ENCODE measurements around the gene ZFAND2B. TPM values are rescaled to one million over a fixed set of nuclear protein-coding genes. Genes with fewer than 3 reads are reported as not detected.

Gene ZFAND2B, protein sequence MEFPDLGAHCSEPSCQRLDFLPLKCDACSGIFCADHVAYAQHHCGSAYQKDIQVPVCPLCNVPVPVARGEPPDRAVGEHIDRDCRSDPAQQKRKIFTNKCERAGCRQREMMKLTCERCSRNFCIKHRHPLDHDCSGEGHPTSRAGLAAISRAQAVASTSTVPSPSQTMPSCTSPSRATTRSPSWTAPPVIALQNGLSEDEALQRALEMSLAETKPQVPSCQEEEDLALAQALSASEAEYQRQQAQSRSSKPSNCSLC
- 10 to 100 TPM; 31.9 to 34.4 TPM for total RNA-seq

DNA sequence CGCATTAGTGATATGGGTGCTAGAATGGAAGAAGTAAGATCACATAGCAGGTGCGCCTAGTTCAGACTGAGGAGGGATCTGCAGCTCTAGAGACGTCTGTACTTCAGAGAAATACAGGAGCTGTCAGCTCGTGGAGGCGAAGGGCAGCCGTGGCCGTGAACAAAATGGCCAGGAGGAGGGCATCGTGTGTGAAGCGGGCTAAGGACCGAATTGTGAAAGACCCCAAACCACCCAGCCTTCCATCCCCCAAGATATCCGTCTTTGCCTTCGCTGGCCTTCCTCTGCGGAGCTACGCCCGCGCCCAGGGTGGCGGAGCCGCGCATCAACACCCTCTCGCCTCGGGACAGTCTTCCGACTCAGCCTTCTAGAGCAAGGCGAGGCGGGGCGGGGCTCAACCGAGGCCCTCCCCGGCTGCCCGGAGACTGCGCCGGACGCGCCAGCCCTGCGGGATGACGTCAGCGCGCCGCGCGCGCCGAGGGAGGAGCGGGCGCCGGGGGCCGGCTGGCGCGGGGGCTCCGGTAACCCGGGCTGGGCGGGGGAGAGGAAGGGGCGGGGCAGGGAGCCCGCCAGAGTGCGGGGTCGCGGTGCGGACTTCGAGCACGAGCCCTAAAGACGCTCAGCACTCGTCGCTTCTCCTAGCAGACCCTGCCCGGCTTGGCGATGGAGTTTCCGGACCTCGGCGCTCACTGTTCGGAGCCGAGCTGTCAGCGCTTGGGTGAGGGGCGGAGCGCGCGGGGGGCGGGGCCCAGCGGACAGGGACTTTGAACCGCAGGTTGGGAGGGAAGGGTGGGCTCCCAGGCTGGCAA, at the start of gene ZFAND2B:
TSS of gene ZFAND2B (plus strand) at position 455 of the 806 bp plus-strand sequence. CDS start at position 661, 206 bp downstream.
- POLR2A ChIA-PET: interaction anchor here (0.7 to 2.6 kb wide), 13 partner anchors 11 to 88 kb away, joined by 3 to 26 read pairs (median 4); partner anchors contain the start of genes ANKZF1, ATG9A, CNPPD1 and GLB1L
- Mint-ChIP-seq H3K27ac (peak within 1 kb of the TSS; percentile 99), H3K27me3 (no peaks in the 10 kb centered on the region), H3K9me3 (peaks cover 5% of the 10 kb centered on the region), H3K36me3 (peaks cover 3% of the 10 kb centered on the region), H3K4me3 (peak within 1 kb of the TSS; percentile 94), H3K4me1 (ENCODE audit: low read depth) (peaks cover 32% of the 10 kb centered on the region)
- intact Hi-C loops (cut with micrococcal nuclease): loop anchor here (1.0 kb wide), 8 partner anchors 12 to 547 kb away; partner anchors contain the start of genes ABCB6, ANKZF1, ATG9A and BCS1L
- CTCF ChIA-PET: interaction anchor here (0.7 to 3.5 kb wide), 16 partner anchors 11 to 226 kb away, joined by 3 to 22 read pairs (median 5); partner anchors contain the start of genes ANKZF1, ATG9A, CNPPD1 and GLB1L
- peak; percentile 95 for DNase-seq

- no peaks in the 10 kb centered on the region for H3K9me3 Mint-ChIP-seq
- CTCF ChIA-PET: interaction anchor here (0.7 to 5.4 kb wide), 14 partner anchors 9 to 230 kb away, joined by 3 to 136 read pairs (median 4); partner anchors contain the start of genes CNPPD1 and DNPEP
- H3K4me3 Mint-ChIP-seq: no peak overlapping the region
- H3K36me3 Mint-ChIP-seq: peaks cover 12% of the 10 kb centered on the region
- H3K27me3 Mint-ChIP-seq: no peaks in the 10 kb centered on the region
- intact Hi-C loops (cut with micrococcal nuclease): loop anchor here (5.0 kb wide), 1 partner anchor 40 kb away; no protein-coding TSS in a partner anchor
- H3K27ac Mint-ChIP-seq: no peak overlapping the region
- H3K4me1 Mint-ChIP-seq (ENCODE audit: low read depth): peaks cover 14% of the 10 kb centered on the region
- POLR2A ChIA-PET: interaction anchor here (0.7 to 1.4 kb wide), 2 partner anchors 98 to 208 kb away, joined by 3 to 4 read pairs; no protein-coding TSS in a partner anchor
- no peak for DNase-seq
Measured at GRCh38 chr2:219157396-219157795, 49.2 kb upstream of the ZFAND2B start.

GRCh38 chr2:219158025-219158424, 48.6 kb upstream of the ZFAND2B start:
- Mint-ChIP-seq H3K27me3 (no peaks in the 10 kb centered on the region), H3K27ac (no peak overlapping the region), H3K36me3 (peaks cover 12% of the 10 kb centered on the region), H3K4me1 (ENCODE audit: low read depth) (peaks cover 14% of the 10 kb centered on the region), H3K4me3 (no peak overlapping the region), H3K9me3 (no peaks in the 10 kb centered on the region)
- no peak for DNase-seq
- CTCF ChIA-PET: interaction anchor here (1.0 to 5.4 kb wide), 11 partner anchors 14 to 193 kb away, joined by 3 to 136 read pairs (median 14); partner anchors contain the start of gene CNPPD1
- POLR2A ChIA-PET: interaction anchor here (1.4 kb wide), 1 partner anchor 97 kb away, joined by 6 read pairs; no protein-coding TSS in a partner anchor
- intact Hi-C loops (cut with micrococcal nuclease): loop anchor here (5.0 kb wide), 1 partner anchor 41 kb away; no protein-coding TSS in a partner anchor

GRCh38 chr2:219158586-219158985, 48.0 kb upstream of the ZFAND2B start:
- Mint-ChIP-seq H3K9me3 (no peaks in the 10 kb centered on the region), H3K27me3 (no peaks in the 10 kb centered on the region), H3K4me3 (no peak overlapping the region), H3K36me3 (peaks cover 9% of the 10 kb centered on the region), H3K27ac (no peak overlapping the region), H3K4me1 (ENCODE audit: low read depth) (peaks cover 14% of the 10 kb centered on the region)
- ChIA-PET CTCF (interaction anchor here (1.0 to 5.4 kb wide), 21 partner anchors 13 to 282 kb away, joined by 3 to 136 read pairs (median 6); partner anchors contain the start of genes ANKZF1, ATG9A, CNPPD1 and IHH), POLR2A (interaction anchor here (1.4 to 2.0 kb wide), 2 partner anchors 96 to 137 kb away, joined by 5 to 6 read pairs; no protein-coding TSS in a partner anchor)
- no peak for DNase-seq
- intact Hi-C loops (cut with micrococcal nuclease): loop anchor here (5.0 kb wide), 1 partner anchor 41 kb away; no protein-coding TSS in a partner anchor

- peaks cover 6% of the 10 kb centered on the region for H3K36me3 Mint-ChIP-seq
- no peaks in the 10 kb centered on the region for H3K9me3 Mint-ChIP-seq
- ChIA-PET CTCF (interaction anchor here (0.7 to 5.4 kb wide), 28 partner anchors 12 to 283 kb away, joined by 3 to 136 read pairs (median 5); partner anchors contain the start of genes ANKZF1, ATG9A, CNPPD1 and IHH), POLR2A (interaction anchor here (1.0 to 2.0 kb wide), 4 partner anchors 17 to 136 kb away, joined by 3 to 5 read pairs (median 4); partner anchors contain the start of genes CNPPD1 and ZFAND2B)
- H3K27ac Mint-ChIP-seq: peak overlapping the region; percentile 92
- no peaks in the 10 kb centered on the region for H3K27me3 Mint-ChIP-seq
- intact Hi-C loops (cut with micrococcal nuclease): loop anchor here (1.0 to 5.0 kb wide), 10 partner anchors 18 to 229 kb away; partner anchors contain the start of genes DNAJB2, GLB1L, STK16 and TUBA4A
- no peak for DNase-seq
- peak overlapping the region; percentile 87 for H3K4me3 Mint-ChIP-seq
- peaks cover 14% of the 10 kb centered on the region for H3K4me1 Mint-ChIP-seq (ENCODE audit: low read depth)
Measured at GRCh38 chr2:219159771-219160185, 46.8 kb upstream of the ZFAND2B start.

GRCh38 chr2:219160186-219161017, 46.2 kb upstream of the ZFAND2B start, which contains the start of gene NHEJ1:
Gene NHEJ1, minus strand, starts transcription at chr2:219160815. Its CDS starts 2,453 bp downstream, at chr2:219158362.
- peak within 1 kb of the TSS; percentile 87 for H3K4me3 Mint-ChIP-seq
- no peaks in the 10 kb centered on the region for H3K9me3 Mint-ChIP-seq
- no peaks in the 10 kb centered on the region for H3K27me3 Mint-ChIP-seq
- ChIA-PET CTCF (interaction anchor here (1.1 to 5.4 kb wide), 20 partner anchors 11 to 284 kb away, joined by 3 to 136 read pairs (median 6); partner anchors contain the start of genes ANKZF1, ATG9A, CNPPD1 and TUBA4A), POLR2A (interaction anchor here (1.0 to 2.0 kb wide), 4 partner anchors 16 to 135 kb away, joined by 3 to 5 read pairs (median 4); partner anchors contain the start of genes CNPPD1 and ZFAND2B)
- H3K36me3 Mint-ChIP-seq: peaks cover 6% of the 10 kb centered on the region
- DNase-seq: peak; percentile 96
- intact Hi-C loops (cut with micrococcal nuclease): loop anchor here (1.0 kb wide), 9 partner anchors 17 to 228 kb away; partner anchors contain the start of genes DNAJB2, GLB1L, STK16 and TUBA4A
- H3K27ac Mint-ChIP-seq: peak within 1 kb of the TSS; percentile 92
- H3K4me1 Mint-ChIP-seq (ENCODE audit: low read depth): peaks cover 14% of the 10 kb centered on the region

DNA sequence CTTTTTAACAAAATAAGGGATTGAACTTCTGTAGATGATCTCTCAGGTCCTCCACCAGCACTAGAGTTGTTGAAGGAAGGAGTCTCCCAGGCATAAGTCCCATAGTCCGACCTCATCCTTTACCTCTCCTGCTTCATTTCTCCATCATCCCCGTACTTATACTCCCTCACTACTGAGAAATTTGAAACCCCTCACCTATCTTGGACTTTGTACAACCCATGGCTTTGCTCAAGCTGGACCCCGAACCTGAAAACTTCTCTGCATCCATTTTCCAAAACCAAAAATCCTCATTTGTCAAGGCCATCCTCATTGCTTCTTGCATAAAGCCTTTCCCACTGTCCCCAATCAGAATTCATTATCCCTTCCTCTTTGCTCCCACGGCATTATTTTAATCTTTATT, 45.5 kb upstream of the ZFAND2B start:
- no peak for DNase-seq
- Mint-ChIP-seq H3K36me3 (peaks cover 6% of the 10 kb centered on the region), H3K27me3 (no peaks in the 10 kb centered on the region), H3K9me3 (no peaks in the 10 kb centered on the region), H3K27ac (peak overlapping the region; percentile 92), H3K4me3 (peak overlapping the region; percentile 87), H3K4me1 (ENCODE audit: low read depth) (peaks cover 14% of the 10 kb centered on the region)
- intact Hi-C loops (cut with micrococcal nuclease): no loop called here
- CTCF ChIA-PET: interaction anchor here (1.1 to 5.4 kb wide), 2 partner anchors 10 to 137 kb away, joined by 3 to 136 read pairs; no protein-coding TSS in a partner anchor
- POLR2A ChIA-PET: interaction anchor here (0.6 kb wide), 1 partner anchor 69 kb away, joined by 3 read pairs; no protein-coding TSS in a partner anchor

DNA sequence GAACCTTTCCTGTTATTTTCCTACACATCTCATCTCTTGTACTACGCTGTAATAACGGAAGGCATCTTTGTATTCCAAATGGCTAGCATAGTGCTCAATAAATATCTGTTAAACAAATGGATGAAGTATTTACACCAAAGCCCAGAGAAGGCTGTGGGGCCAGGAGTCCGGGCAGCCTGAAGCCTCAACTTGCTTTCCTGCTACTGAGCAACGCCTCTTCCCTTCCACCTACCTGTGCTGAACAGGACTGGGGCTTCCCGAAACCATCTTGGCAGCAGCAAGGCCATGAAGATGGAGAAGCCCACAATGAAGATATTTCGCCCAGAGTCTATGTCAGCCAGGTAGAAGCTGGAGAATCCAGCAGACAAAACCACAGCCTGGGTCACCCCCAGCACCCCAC, 43.4 kb upstream of the ZFAND2B start:
- ChIA-PET POLR2A (no interaction called here), CTCF (interaction anchor here (0.9 to 1.4 kb wide), 3 partner anchors 8 to 114 kb away, joined by 3 to 4 read pairs (median 3); no protein-coding TSS in a partner anchor)
- Mint-ChIP-seq H3K36me3 (peaks cover 2% of the 10 kb centered on the region), H3K4me1 (ENCODE audit: low read depth) (peaks cover 14% of the 10 kb centered on the region), H3K9me3 (no peaks in the 10 kb centered on the region), H3K4me3 (no peak overlapping the region), H3K27ac (no peak overlapping the region), H3K27me3 (no peaks in the 10 kb centered on the region)
- no peak for DNase-seq
- intact Hi-C loops (cut with micrococcal nuclease): no loop called here

DNA sequence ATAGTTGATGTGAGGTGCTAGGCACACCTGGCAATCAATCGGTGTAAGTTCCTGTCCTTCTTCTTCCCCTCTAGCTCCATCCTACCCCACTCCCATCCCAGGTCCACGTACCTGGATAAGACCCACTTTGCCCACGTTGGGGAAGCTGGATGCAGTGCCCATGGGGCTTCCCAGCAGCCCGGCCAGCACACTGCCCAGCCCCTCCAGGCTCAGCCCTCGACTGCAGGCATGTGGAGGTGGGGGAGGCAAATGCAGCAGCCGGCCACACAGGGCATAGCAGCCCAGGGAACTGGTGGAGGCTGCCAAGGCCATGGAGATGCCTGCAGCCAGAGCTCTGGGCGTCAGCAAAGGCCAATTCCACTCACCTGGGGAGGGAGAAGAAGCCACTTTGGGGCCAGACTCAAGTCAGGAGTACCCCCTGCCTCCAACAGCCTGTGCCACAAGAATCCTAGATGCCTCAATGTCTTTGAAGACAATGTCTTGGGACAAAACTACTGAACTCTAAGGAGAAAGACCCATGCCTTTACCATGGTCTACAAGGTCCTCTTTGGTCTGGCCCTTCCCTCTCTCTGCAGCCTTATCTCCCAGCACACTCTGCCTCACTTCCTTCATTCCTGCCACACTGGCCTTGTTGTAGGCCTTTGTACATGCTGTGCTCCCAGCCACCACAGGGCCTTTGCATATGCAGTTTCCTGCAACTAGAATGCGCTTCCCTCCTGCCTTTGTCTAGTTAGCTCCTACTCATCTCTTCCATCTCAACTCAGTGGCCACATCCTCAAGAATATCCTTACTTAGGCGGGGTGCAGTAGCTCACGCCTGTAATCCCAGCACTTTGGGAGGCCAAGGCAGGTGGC, 41.3 kb upstream of the ZFAND2B start:
- Mint-ChIP-seq H3K9me3 (no peaks in the 10 kb centered on the region), H3K27ac (no peak overlapping the region), H3K4me1 (ENCODE audit: low read depth) (peaks cover 8% of the 10 kb centered on the region), H3K27me3 (no peaks in the 10 kb centered on the region), H3K36me3 (peaks cover 2% of the 10 kb centered on the region), H3K4me3 (no peak overlapping the region)
- intact Hi-C loops (cut with micrococcal nuclease): no loop called here
- no peak for DNase-seq
- ChIA-PET POLR2A (interaction anchor here (1.2 to 1.8 kb wide), 2 partner anchors 11 kb away, joined by 6 to 8 read pairs; partner anchors contain the start of gene CNPPD1), CTCF (interaction anchor here (1.1 to 1.8 kb wide), 5 partner anchors 11 to 130 kb away, joined by 3 to 9 read pairs (median 4); partner anchors contain the start of gene CNPPD1)

All from activated CD4-positive, alpha-beta memory T cell treated with anti-CD3 and anti-CD28 coated beads for 36 hours (primary cell).